WI38 (cell line): ENCODE results near the gene AGER.
"Not testable (repeated sequence)": the region's sequence is repeated elsewhere in the genome, so short reads cannot be mapped to it uniquely, and the experiment has no call there.

Source experiments
- H3K4me3 ChIP-seq: 2 replicates; pipeline ENCODE4 v1.5.1; 2011; ENCODE audit warnings: low read depth, mild to moderate bottlenecking, control low read depth, low read length
- TF ChIP-seq, protein P1 (sequence below): IDR thresholded peaks from 2 replicates; pipeline ENCODE4 v1.5.1; 2012; ENCODE audit warnings: low read depth, mild to moderate bottlenecking, control low read depth, low read length

Gene AGER

DNA sequence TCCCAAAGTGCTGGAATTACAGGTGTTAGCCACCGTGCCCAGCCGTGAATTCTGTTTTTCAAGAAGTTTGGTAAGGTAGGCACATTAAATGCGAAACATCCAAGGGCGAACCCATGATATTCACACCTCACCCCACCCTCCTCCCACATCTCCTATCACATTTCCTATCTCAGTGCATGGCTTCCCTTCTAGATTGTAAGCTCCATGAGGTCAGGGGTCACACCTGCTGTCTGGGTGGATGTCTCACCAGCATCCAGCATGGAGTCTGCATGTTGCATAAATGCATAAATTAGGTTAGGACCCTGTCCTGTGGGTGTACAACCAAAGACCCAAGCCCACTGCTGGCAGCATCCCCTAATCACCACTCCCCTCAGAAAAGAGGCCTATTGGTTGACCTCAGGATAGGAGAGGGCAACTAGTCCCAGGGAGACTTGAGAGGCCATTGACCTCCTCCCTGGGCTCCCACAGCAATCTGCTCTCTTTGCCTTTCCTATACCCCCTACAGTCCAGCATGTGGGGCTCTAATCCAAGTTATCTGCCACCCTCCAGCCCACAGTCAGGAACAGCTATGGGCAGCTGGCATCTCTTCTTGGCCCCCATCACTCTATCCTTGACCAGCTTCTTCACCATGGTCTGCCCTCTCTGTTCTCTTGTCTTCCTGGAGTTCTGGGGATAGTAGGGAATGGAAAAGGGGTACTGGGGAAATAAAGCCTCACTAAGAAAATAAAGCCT lies 36.5 kb downstream of the AGER start:
- TF ChIP-seq, protein P1, sequence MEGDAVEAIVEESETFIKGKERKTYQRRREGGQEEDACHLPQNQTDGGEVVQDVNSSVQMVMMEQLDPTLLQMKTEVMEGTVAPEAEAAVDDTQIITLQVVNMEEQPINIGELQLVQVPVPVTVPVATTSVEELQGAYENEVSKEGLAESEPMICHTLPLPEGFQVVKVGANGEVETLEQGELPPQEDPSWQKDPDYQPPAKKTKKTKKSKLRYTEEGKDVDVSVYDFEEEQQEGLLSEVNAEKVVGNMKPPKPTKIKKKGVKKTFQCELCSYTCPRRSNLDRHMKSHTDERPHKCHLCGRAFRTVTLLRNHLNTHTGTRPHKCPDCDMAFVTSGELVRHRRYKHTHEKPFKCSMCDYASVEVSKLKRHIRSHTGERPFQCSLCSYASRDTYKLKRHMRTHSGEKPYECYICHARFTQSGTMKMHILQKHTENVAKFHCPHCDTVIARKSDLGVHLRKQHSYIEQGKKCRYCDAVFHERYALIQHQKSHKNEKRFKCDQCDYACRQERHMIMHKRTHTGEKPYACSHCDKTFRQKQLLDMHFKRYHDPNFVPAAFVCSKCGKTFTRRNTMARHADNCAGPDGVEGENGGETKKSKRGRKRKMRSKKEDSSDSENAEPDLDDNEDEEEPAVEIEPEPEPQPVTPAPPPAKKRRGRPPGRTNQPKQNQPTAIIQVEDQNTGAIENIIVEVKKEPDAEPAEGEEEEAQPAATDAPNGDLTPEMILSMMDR = no peak
- H3K4me3 ChIP-seq = no peak overlapping the region

DNA sequence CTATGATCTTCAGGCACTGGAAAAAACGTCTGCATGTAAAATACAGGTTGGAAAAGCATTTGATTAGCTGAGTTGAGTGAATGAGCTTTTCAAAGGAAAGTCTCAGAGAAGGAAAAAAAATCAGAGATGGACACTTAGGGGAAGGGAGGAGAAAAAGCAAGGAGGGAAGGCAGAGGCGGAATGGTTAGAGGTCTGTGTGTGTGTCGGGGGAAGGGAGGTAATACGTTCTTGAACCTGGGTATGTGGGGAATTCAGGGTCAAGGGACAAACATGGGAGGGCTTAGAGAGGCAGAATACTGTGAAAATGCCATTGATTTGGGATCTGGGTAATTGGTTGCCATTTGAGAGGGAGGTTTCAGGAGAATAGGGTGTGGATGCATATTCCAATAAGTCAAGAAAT lies 37.4 kb downstream of the AGER start:
- no peak overlapping the region for H3K4me3 ChIP-seq
- TF ChIP-seq, protein P1 = no peak

- no peak overlapping the region for H3K4me3 ChIP-seq
- TF ChIP-seq, protein P1 = no peak
These were observed 37.8 kb downstream of the AGER start for GRCh38 chr6:32146287-32146686.

DNA sequence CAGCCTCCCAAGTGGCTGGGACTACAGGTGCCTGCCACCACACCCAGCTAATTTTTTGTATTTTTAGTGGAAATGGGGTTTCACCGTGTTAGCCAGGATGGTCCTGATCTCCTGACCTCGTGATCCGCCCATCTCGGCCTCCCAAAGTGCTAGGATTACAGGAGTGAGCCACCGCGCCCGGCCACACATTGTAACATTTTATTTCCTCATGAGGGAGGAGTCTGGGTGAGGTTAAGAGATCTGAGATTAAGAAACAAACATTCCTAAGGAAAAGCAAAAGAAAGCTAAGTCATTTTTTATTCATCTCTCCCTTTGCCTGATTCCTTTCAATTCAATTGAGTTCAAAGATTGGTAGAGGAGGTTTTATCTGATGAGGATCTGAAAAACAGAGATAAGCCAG lies 39.8 kb downstream of the AGER start:
- H3K4me3 ChIP-seq = not testable (repeated sequence)

GRCh38 chr6:32140420-32141046 lies 43.5 kb downstream of the AGER start:
- TF ChIP-seq, protein P1 = no peak
- no peak overlapping the region for H3K4me3 ChIP-seq

DNA sequence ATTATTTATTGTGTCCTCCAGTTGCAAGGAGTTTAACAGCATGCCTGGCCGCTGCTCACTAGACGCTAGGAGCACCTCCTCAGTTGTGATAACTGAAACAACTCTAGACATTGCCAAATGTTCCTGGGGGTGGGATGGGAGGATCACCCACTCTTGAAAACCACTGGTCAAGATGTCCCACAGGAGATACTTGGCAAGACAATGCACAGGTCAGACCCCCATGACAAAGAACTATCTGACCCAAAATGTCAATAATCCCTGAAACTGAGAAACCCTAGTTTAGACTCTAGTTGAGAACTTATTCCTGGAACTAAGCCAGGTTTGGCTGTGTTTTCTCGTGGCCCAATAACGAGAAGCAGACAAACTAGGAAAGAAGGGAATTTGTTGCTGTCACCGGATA lies 44.5 kb downstream of the AGER start:
- H3K4me3 ChIP-seq = no peak overlapping the region
- TF ChIP-seq, protein P1 = no peak

DNA sequence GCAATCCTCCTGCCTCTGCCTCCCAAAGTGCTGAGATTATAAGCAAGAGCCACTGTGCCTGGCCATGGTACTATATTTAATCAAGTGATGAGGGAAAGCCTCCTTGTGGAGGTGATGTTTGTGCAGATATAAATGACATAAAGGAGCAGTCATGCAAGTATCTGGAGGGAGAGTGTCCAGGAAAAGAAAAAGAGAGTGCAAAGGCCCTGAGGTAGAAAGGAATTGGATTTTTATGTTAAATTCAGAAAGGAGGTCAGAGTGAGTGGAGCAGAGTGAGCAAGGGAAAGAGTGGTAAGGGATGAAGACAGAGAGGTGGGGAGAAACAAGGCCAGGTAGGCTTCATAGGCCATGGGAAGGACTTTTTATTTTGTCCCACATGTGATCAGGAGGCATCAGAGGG lies 46.6 kb downstream of the AGER start:
- TF ChIP-seq, protein P1 = no peak
- H3K4me3 ChIP-seq = no peak overlapping the region
